Mesendoderm (in vitro differentiated cells): ENCODE measurements around the gene GET3.

Experiments
- DNase-seq: peaks from one replicate; pipeline ENCODE4 v3.0.0; 2013
- H2AK5ac ChIP-seq: 2 replicates; pipeline ENCODE4 v1.6.1; 2013; ENCODE audit warnings: low read length, inconsistent platforms
- H2BK120ac ChIP-seq: 2 replicates; pipeline ENCODE4 v1.6.1; 2013; ENCODE audit warnings: low read depth, mild to moderate bottlenecking, low read length, moderate library complexity, mixed read lengths
- H2BK15ac ChIP-seq: replicated peaks from 2 replicates; pipeline ENCODE4 v1.6.1; 2013; ENCODE audit warnings: low read depth, mild to moderate bottlenecking, moderate library complexity
- H2BK5ac ChIP-seq: 2 replicates; pipeline ENCODE4 v1.6.1; 2013; ENCODE audit warnings: low read length, inconsistent platforms
- H3K18ac ChIP-seq: 2 replicates; pipeline ENCODE4 v1.6.1; 2013; ENCODE audit warnings: mild to moderate bottlenecking, low read length, mixed read lengths
- H3K23ac ChIP-seq: one replicate; pipeline ENCODE4 v1.6.1; 2013; ENCODE audit warnings: low read length
- H3K27ac ChIP-seq: 2 replicates; pipeline ENCODE4 v1.5.1; 2013; ENCODE audit warnings: low read depth, mild to moderate bottlenecking, inconsistent platforms, low read length, moderate library complexity
- H3K27me3 ChIP-seq: 2 replicates; pipeline ENCODE4 v1.6.1; 2013; ENCODE audit warnings: low read length, control low read depth, mild to moderate bottlenecking, inconsistent platforms; ENCODE audit not compliant: insufficient read depth, poor library complexity
- H3K36me3 ChIP-seq: 2 replicates; pipeline ENCODE4 v1.6.1; 2013; ENCODE audit warnings: low read length, inconsistent platforms; ENCODE audit not compliant: control insufficient read depth, insufficient read depth
- H3K4ac ChIP-seq: one replicate; pipeline ENCODE4 v1.6.1; 2013; ENCODE audit warnings: low read depth, mild to moderate bottlenecking, low read length, moderate library complexity
- H3K4me1 ChIP-seq: 2 replicates; pipeline ENCODE4 v1.6.1; 2013; ENCODE audit warnings: low read depth, low read length, inconsistent platforms; ENCODE audit not compliant: control insufficient read depth
- H3K4me2 ChIP-seq: 2 replicates; pipeline ENCODE4 v1.6.1; 2013; ENCODE audit warnings: low read length
- H3K4me3 ChIP-seq: 2 replicates; pipeline ENCODE4 v1.5.1; 2013; ENCODE audit warnings: mild to moderate bottlenecking, low read length
- H3K56ac ChIP-seq: one replicate; pipeline ENCODE4 v1.6.1; 2013; ENCODE audit warnings: low read length
- H3K79me1 ChIP-seq: 2 replicates; pipeline ENCODE4 v1.6.1; 2013; ENCODE audit warnings: low read length, inconsistent platforms
- H3K79me2 ChIP-seq: 2 replicates; pipeline ENCODE4 v1.6.1; 2013; ENCODE audit warnings: mild to moderate bottlenecking, low read length; ENCODE audit not compliant: control insufficient read depth, insufficient read depth
- H3K9ac ChIP-seq: 2 replicates; pipeline ENCODE4 v1.6.1; 2013; ENCODE audit warnings: low read length, inconsistent platforms
- H4K5ac ChIP-seq: one replicate; pipeline ENCODE4 v1.6.1; 2013; ENCODE audit warnings: low read length
- H4K8ac ChIP-seq: one replicate; pipeline ENCODE4 v1.6.1; 2013; ENCODE audit warnings: low read depth, mild to moderate bottlenecking, control low read depth, low read length, moderate library complexity
- WGBS: extraction: QIAGEN DNeasy Blood & Tissue Kit; methylation state at CpG from one replicate; pipeline ENCODE4 v1.1.7; 2013; ENCODE audit warnings: low lambda C conversion rate, missing lambda C conversion rate; ENCODE audit not compliant: insufficient coverage; ENCODE audit errors: extremely low coverage; 5-methylcytosine and 5-hydroxymethylcytosine counted together

GET3 gene

DNA sequence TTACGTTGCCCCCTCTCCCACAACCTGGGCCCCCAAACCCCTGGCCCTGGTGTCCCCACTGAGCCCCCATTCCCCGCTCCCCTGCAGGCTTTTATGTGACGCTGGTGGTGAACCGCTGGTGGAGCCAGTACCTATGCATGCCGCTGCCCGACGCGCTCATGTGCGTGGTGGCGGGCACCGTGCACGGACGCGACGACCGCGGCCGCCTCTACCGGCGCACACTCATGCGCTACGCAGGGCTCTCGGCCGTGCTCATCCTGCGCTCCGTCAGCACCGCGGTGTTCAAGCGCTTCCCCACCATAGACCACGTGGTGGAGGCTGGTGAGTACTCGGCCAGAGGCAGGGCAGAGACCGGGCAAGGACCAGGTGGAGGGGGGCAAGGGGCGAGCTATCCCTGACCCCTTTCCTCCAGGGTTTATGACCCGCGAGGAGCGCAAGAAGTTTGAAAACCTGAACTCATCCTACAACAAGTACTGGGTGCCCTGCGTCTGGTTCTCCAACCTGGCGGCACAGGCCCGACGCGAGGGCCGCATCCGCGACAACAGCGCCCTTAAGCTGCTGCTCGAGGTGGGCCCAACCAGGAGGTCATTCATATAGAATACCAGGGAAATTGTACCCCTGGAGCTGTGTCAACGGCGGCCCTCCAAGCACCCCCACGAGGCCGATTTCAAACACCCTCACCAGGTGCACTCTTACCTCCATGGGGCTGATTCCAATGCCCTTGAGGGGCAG, 17.3 kb downstream of the GET3 start:
- no peak overlapping the region for H3K4me2 ChIP-seq
- no peak overlapping the region for H2BK120ac ChIP-seq
- H3K4me1 ChIP-seq, result no peaks in the 10 kb centered on the region
- no peak overlapping the region for H3K18ac ChIP-seq
- no peak overlapping the region for H2BK5ac ChIP-seq
- H3K9ac ChIP-seq, result no peak overlapping the region
- no peak overlapping the region for H3K56ac ChIP-seq
- H3K4me3 ChIP-seq, result no peak overlapping the region
- DNase-seq, result no peak
- H3K36me3 ChIP-seq, result no peaks in the 10 kb centered on the region
- H2BK15ac ChIP-seq, result no peak overlapping the region
- no peak overlapping the region for H4K5ac ChIP-seq
- no peaks in the 10 kb centered on the region for H3K27me3 ChIP-seq
- H4K8ac ChIP-seq, result no peak overlapping the region
- no peak overlapping the region for H3K23ac ChIP-seq
- H3K27ac ChIP-seq, result no peak overlapping the region
- H3K79me2 ChIP-seq, result no peaks in the 10 kb centered on the region
- no peaks in the 10 kb centered on the region for H3K79me1 ChIP-seq
- WGBS, result no CpG with 5 or more reads among the region's 50 CpGs
- H3K4ac ChIP-seq, result no peak overlapping the region
- no peak overlapping the region for H2AK5ac ChIP-seq

DNA sequence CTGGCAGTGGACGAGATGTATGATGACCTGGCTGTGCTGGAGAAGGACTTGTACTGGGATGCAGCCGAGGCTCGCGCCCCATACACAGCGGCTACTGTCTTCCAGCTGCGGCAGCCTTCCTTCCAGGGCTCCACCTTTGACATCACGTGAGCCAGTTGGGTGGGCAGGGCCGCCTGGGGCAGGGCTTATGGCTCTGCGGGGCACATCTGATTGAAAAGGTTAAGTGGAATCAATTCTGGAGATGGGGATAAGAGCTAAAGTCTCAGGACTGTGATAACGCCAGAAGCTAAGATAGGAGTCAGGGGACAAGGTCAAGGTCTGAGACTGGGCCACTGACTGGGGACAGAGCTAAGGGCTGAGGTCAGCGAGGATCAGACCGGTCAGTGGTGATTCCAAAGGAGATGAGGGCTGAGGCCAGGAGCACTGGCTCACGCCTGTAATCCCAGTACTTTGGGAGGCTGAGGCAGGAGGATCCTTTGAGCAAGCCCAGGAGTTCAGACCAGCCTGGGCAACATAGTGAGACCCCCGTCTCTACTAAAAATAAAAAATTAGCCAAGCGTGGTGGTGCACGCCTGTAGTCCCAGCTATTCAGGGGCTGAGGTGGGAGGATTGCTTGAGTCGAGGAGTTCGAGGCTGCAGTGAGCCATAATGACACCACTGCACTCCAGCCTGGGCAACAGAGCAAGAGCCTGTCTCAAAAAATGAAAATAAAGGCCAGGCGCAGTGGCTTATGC, 19.0 kb downstream of the GET3 start:
- Histone ChIP-seq H3K4me1 (no peaks in the 10 kb centered on the region), H2BK120ac (no peak overlapping the region), H2AK5ac (no peak overlapping the region), H3K27me3 (no peaks in the 10 kb centered on the region), H2BK15ac (no peak overlapping the region), H3K4me3 (no peak overlapping the region), H3K79me2 (no peaks in the 10 kb centered on the region), H3K36me3 (no peaks in the 10 kb centered on the region), H3K27ac (no peak overlapping the region), H4K8ac (no peak overlapping the region), H3K4me2 (no peak overlapping the region), H3K4ac (no peak overlapping the region), H3K18ac (no peak overlapping the region), H3K23ac (no peak overlapping the region), H4K5ac (no peak overlapping the region), H3K56ac (no peak overlapping the region), H3K9ac (no peak overlapping the region), H2BK5ac (no peak overlapping the region), H3K79me1 (no peaks in the 10 kb centered on the region)
- no CpG with 5 or more reads among the region's 19 CpGs for WGBS
- DNase-seq, result no peak

DNA sequence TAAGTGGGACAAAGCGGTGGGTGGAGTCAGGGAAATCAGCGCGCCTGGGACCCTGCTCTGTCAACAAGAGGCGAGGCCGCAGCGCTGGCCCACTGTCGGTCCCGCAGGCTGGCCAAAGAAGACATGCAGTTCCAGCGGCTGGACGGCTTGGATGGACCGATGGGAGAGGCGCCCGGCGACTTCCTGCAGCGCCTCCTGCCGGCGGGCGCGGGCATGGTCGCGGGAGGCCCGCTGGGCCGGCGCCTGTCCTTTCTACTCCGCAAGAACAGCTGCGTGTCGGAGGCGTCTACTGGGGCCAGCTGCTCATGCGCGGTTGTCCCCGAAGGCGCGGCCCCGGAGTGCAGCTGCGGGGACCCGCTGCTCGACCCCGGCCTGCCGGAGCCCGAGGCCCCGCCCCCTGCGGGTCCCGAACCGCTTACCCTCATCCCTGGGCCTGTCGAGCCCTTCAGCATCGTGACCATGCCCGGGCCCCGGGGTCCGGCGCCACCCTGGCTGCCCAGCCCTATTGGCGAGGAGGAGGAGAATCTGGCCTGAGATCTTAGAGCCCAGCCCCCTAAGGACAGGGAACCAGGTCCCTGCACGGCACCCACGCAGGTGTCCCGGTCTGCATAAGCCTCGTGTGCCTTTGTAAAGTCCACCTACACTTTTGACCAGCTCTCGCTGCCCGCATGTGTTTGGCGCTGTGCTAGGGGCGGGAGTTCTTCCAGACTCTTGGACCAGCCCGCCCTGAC, 20.4 kb downstream of the GET3 start:
- Histone ChIP-seq H3K36me3 (no peaks in the 10 kb centered on the region), H3K23ac (no peak overlapping the region), H2BK15ac (no peak overlapping the region), H3K27me3 (no peaks in the 10 kb centered on the region), H3K79me2 (no peaks in the 10 kb centered on the region), H3K56ac (peak overlapping the region; percentile 68), H3K9ac (peak overlapping the region; percentile 36), H3K79me1 (no peaks in the 10 kb centered on the region), H2BK120ac (no peak overlapping the region), H3K4me2 (peak overlapping the region; percentile 16), H3K4ac (no peak overlapping the region), H4K8ac (no peak overlapping the region), H2AK5ac (no peak overlapping the region), H3K4me1 (no peaks in the 10 kb centered on the region), H3K27ac (no peak overlapping the region), H4K5ac (no peak overlapping the region), H3K18ac (no peak overlapping the region), H3K4me3 (no peak overlapping the region), H2BK5ac (no peak overlapping the region)
- WGBS, result no CpG with 5 or more reads among the region's 60 CpGs
- DNase-seq, result peak; percentile 89

DNA sequence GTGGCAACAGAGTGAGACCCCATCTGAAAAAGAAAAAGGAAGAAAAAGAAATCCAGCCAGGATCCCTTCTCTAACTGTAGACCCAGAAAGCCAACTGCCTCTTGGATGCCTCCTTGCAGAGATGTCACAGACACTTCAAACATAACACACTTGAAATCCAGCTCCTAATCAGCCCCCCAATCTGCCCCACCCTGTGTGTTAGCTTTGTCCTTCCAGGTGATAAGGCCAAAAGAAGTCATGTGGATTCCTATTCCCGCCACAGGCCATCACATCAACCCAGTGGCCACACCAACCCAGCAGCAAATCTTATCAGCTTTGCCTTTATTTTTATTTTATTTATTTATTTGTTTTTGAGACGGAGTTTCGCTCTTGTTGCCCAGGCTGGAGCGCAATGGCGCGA, 22.4 kb downstream of the GET3 start:
- Histone ChIP-seq H2AK5ac (no peak overlapping the region), H3K4me3 (no peak overlapping the region), H3K27me3 (no peaks in the 10 kb centered on the region), H3K27ac (no peak overlapping the region), H2BK15ac (no peak overlapping the region), H3K79me2 (no peaks in the 10 kb centered on the region), H3K79me1 (no peaks in the 10 kb centered on the region), H3K36me3 (peaks cover 8% of the 10 kb centered on the region), H3K56ac (no peak overlapping the region), H3K4me2 (no peak overlapping the region), H2BK5ac (no peak overlapping the region), H3K9ac (no peak overlapping the region), H4K5ac (no peak overlapping the region), H3K23ac (no peak overlapping the region), H2BK120ac (no peak overlapping the region), H4K8ac (no peak overlapping the region), H3K18ac (no peak overlapping the region), H3K4me1 (no peaks in the 10 kb centered on the region), H3K4ac (no peak overlapping the region)
- no peak for DNase-seq
- WGBS, result no CpG with 5 or more reads among the region's 6 CpGs

DNA sequence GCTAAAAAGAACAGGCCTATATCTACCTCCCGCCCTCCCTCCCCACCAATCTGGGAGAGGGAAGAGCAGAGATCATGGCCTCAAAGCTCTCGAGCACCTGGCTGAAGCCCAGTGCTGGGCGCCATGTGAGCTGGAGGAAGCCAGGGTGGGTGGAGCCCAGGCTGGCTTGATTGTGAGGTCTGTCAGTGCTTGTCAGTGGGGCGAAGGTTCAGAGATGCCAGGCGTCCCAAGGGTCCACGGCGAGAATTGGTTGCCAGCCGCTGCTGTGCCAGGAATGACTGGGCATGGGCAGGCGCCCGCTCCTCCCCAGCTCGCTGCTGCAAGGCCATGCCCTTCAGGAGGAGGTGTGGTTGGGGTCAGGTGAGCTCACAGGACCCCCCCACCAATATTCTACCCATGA, 25.8 kb downstream of the GET3 start:
- WGBS, result no CpG with 5 or more reads among the region's 11 CpGs
- Histone ChIP-seq H3K4me2 (no peak overlapping the region), H3K4ac (no peak overlapping the region), H4K8ac (no peak overlapping the region), H3K4me1 (no peaks in the 10 kb centered on the region), H3K36me3 (peaks cover 8% of the 10 kb centered on the region), H3K4me3 (no peak overlapping the region), H3K27ac (no peak overlapping the region), H3K27me3 (no peaks in the 10 kb centered on the region), H3K9ac (no peak overlapping the region), H2BK120ac (no peak overlapping the region), H2BK15ac (no peak overlapping the region), H3K23ac (no peak overlapping the region), H3K79me2 (no peaks in the 10 kb centered on the region), H4K5ac (no peak overlapping the region), H2AK5ac (no peak overlapping the region), H2BK5ac (no peak overlapping the region), H3K79me1 (no peaks in the 10 kb centered on the region), H3K56ac (no peak overlapping the region), H3K18ac (no peak overlapping the region)
- no peak for DNase-seq
